ENCODE measurements around the gene PTPRU.

Gene PTPRU

GRCh38 chr1:29247571-29248273, 11.4 kb downstream of the PTPRU start:
- no peak for DNase-seq

GRCh38 chr1:29248409-29248808, 12.1 kb downstream of the PTPRU start:
- DNase-seq = no peak

GRCh38 chr1:29249170-29249691, 12.9 kb downstream of the PTPRU start:
- DNase-seq = no peak

DNA sequence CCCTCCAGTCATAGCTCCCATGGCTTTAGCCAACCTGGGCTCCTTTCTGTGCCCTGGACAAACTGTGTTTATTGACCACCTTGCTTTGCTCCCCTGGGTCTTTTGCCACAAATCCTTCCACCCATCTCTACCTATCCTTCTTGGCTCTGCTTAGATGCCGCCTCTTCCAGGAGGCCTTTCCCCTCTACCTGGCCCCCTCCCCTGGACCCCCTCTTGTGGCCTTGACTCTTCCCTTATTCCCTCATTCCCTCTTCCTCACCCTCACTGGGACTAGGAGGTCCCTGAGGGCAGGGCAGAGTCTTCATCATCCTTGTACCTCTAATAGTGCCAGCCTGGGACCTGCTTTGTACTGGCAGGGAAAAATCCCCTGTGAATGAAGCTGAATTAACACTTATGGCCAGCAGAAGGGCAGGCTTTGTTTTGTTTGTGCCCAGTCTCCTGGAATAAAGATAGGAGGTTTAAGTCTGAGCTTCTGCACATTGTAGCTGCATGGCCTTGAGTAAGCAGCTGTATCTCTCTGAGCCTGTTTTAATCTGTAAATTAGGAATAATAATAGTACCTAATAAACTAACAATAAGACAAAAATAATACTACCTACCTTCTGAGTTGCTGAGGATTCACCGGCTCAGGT, 13.7 kb downstream of the PTPRU start:
- no peak for DNase-seq

- DNase-seq = no peak
These were observed 15.1 kb downstream of the PTPRU start for GRCh38 chr1:29251164-29252124.

DNA sequence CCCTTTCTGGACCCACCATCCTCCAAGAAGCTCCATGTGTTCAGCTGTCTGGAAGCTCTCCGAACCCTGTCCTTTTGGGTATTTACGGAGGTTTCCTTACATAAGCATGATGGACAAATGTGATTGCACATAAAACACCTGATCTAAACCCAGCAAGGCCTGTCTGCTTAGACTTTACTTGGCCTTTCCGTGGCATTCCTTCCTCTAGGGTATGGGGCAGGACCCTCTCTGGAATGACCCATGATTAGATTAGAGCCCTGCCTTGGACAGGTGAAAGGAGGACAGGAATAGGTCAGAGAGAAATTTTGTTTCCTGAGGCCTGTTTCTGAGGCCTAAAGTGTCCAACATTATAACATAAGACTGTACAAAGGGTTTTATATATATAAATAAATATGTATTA, 16.9 kb downstream of the PTPRU start:
- no peak for DNase-seq

GRCh38 chr1:29254346-29254745, 18.0 kb downstream of the PTPRU start:
- DNase-seq = no peak

- no peak for DNase-seq
These were observed 18.9 kb downstream of the PTPRU start for GRCh38 chr1:29255134-29255666.

DNA sequence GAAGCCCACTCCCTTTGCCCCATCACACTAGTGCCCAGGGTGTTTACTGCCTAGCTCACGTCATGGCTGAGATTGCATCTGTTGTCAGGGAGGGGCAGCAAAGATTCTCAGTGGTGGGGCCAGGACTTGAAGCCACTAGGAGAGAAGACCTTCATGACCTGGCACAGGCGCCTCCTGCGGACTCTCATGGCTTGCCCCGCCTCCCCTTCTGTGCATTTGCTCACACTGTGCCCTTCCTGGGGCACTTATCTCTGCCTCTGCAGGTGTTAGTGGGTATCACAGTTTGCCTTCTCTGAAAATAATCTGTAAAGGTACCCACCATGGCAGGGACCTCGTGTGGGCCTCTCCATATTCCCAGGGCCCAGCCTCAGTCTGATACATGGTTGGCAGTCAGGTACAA, 20.1 kb downstream of the PTPRU start:
- no peak for DNase-seq

DNA sequence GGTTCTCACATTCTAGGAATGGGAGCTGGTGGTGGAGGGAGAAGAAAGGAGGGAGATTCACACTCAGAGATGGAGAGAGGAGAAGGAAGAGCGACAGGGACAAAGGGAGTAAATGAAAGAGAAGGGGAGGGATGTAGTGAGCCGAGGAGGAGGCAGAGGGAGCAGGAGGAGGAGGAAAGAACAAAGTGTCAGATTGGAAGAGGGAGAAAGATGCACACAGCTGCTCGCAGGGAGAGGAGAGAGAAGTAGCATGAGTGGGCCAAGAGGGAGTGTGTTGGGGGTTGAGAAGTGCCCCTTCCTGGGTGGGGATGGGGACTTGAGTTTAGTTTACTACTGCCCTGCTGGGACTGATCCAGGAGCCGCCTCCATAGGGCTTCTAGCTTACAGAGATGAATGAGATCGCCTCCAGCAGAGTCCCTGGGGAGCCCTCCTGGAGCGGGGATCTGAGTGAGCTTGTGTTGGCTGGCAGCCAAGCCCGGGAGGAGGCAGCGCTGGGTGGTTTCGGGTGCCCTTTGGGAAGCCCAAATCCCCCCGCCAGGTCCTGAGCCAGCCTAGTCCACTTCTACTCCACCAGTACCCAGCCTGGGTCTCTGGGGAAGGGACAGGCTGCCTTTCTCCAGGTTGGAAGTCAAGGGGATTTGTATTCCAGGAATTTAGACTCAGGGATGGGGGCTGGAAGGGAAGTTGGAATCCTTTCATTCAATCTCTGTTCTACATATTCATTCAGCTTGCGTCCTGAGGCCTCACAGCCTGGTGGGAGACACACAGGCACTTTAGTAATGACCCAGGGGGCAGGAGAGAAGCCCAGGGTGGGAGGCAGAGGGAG, 20.9 kb downstream of the PTPRU start:
- DNase-seq = no peak

- no peak for DNase-seq
These were observed 22.1 kb downstream of the PTPRU start for GRCh38 chr1:29258189-29258975.

DNA sequence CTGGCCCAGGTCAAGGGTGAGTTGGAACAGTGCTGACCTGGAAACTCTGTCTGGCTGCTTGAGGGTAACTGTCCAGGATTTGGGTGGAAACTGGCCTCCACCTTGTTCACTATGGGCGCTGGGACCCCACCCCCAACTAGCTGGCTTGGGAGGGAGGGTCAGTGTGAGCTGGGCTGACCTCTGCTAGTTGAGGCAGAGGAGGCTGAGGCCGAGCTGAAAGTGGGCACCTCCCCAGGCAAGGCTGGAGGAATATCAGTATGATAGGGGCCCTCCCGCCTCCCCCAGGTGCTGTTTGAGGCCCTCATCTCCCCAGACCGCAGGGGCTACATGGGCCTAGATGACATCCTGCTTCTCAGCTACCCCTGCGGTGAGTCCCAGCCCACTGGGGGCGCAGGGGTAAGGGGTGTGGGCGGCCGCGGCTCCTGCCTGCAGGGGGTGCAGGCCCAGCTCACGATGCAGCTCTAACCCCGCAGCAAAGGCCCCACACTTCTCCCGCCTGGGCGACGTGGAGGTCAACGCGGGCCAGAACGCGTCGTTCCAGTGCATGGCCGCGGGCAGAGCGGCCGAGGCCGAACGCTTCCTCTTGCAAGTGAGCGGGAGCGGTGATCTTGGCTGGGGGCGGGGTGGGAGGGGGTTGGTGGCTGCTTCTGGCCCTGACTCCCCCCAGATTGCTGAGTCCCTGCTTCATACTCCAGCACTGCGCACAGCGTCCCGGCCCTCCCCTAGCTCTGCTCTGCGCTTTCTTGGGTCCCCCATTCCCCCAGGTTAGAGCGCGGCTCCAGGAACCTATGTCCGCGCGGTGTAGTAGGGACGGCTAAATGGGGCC, 22.9 kb downstream of the PTPRU start:
- no peak for DNase-seq

DNA sequence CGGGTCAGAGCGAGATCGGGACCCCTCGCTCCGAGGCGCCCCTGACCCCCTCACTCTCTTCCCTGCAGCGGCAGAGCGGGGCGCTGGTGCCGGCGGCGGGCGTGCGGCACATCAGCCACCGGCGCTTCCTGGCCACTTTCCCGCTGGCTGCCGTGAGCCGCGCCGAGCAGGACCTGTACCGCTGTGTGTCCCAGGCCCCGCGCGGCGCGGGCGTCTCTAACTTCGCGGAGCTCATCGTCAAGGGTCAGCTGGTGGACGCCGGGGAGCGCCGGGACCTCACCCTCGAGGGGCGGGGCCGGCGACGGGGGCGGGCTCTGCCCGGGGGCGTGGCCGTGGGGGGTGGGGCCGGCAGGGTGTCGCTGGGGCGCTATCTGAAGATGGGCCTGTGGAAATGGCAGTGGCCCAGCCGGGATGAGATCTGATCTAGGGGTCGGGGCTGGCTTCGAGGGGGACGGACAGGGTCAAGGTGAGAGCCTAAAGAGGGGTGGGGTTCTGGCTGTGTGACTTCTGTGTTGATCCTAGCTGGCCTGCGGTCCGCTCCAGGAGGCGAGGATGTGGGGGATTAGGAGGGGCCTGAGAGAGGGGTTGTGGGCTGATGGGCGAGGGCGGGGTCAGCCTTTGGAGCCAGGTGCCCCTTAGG, 23.6 kb downstream of the PTPRU start:
- DNase-seq = no peak

DNA sequence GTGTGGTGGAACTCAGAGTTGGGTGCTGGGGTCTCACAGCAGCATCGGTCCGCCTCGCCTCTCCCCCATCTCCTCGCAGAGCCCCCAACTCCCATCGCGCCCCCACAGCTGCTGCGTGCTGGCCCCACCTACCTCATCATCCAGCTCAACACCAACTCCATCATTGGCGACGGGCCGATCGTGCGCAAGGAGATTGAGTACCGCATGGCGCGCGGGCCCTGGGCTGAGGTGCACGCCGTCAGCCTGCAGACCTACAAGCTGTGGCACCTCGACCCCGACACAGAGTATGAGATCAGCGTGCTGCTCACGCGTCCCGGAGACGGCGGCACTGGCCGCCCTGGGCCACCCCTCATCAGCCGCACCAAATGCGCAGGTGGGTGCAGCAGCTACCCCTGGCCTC, 24.2 kb downstream of the PTPRU start:
- DNase-seq = no peak

GRCh38 chr1:29264773-29265389, 28.6 kb downstream of the PTPRU start:
- DNase-seq = no peak

DNA sequence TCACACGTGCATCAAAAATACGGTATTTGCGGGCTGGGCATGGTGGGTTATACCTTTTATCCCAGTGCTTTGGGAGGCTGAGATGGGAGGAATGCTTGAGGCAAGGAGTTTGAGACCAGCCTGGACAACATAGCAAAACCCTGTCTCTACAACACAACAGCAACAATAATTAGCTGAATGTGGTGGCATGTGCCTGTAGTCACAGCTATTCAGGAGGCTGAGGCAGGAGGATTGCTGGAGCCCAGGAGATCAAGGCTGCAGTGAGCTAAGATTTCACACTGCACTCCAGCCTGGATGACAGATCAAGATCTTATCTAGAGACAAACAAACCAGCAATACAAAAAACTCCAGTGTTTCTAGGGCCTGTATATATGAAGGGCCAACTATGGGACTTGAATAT, 30.6 kb downstream of the PTPRU start:
- DNase-seq = no peak

GRCh38 chr1:29267321-29268070, 31.2 kb downstream of the PTPRU start:
- no peak for DNase-seq

DNA sequence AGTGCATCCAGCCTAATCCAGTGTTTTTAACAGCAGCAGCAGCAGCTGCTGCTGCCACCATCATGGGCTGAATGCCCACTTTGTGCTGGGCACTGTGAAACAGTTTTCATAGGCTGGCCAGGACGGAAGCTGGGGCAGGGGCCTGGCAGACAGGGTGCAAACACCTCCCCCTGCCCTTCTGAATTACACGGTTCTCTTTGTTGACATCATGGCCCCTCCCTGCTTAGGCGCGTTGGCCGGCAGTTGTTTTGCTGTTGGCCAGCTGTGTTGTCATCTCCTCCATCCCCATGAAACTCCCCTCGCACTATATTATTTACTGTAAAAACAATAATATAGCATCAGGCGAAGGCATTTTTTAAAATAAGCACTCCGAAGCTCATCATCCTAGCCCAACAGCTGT, 33.1 kb downstream of the PTPRU start:
- no peak for DNase-seq
